Measurements from ENCODE around the gene ARHGAP15.

The ARHGAP15 gene

GRCh38 chr2:143586119-143586518 lies 456.9 kb downstream of the ARHGAP15 start:
- Histone ChIP-seq H3K36me3 (ENCODE audit: control insufficient read depth, insufficient read depth, low read length) (no peaks in the 10 kb centered on the region), H3K27ac (ENCODE audit: low read length) (no peak overlapping the region), H3K9me3 (ENCODE audit: control insufficient read depth, insufficient read depth, low read length) (no peaks in the 10 kb centered on the region), H3K27me3 (ENCODE audit: control insufficient read depth, insufficient read depth, low read length) (no peaks in the 10 kb centered on the region), H3K4me3 (ENCODE audit: low read length) (no peak overlapping the region), H3K4me1 (ENCODE audit: control insufficient read depth, insufficient read depth, low read length) (no peaks in the 10 kb centered on the region)
- no peak for DNase-seq (ENCODE audit: low read depth, low spot score)

- Histone ChIP-seq H3K27ac (ENCODE audit: low read length) (no peak overlapping the region), H3K9me3 (ENCODE audit: control insufficient read depth, insufficient read depth, low read length) (no peaks in the 10 kb centered on the region), H3K4me3 (ENCODE audit: low read length) (no peak overlapping the region), H3K4me1 (ENCODE audit: control insufficient read depth, insufficient read depth, low read length) (no peaks in the 10 kb centered on the region), H3K36me3 (ENCODE audit: control insufficient read depth, insufficient read depth, low read length) (no peaks in the 10 kb centered on the region), H3K27me3 (ENCODE audit: control insufficient read depth, insufficient read depth, low read length) (no peaks in the 10 kb centered on the region)
- no peak for DNase-seq (ENCODE audit: low read depth, low spot score)
Measured at GRCh38 chr2:143588746-143589145, 459.5 kb downstream of the ARHGAP15 start.

- H3K9me3 ChIP-seq (ENCODE audit: control insufficient read depth, insufficient read depth, low read length), result no peaks in the 10 kb centered on the region
- DNase-seq (ENCODE audit: low read depth, low spot score), result no peak
- no peak overlapping the region for H3K27ac ChIP-seq (ENCODE audit: low read length)
- no peaks in the 10 kb centered on the region for H3K4me1 ChIP-seq (ENCODE audit: control insufficient read depth, insufficient read depth, low read length)
- WGBS (ENCODE audit: insufficient coverage, insufficient read length), result 100% methylated on average over 1 of the region's 7 CpGs
- H3K27me3 ChIP-seq (ENCODE audit: control insufficient read depth, insufficient read depth, low read length), result no peaks in the 10 kb centered on the region
- H3K4me3 ChIP-seq (ENCODE audit: low read length), result no peak overlapping the region
- no peaks in the 10 kb centered on the region for H3K36me3 ChIP-seq (ENCODE audit: control insufficient read depth, insufficient read depth, low read length)
Measured at GRCh38 chr2:143594161-143594560, 464.9 kb downstream of the ARHGAP15 start.

GRCh38 chr2:143594745-143595144 lies 465.5 kb downstream of the ARHGAP15 start:
- Histone ChIP-seq H3K27ac (ENCODE audit: low read length) (no peak overlapping the region), H3K36me3 (ENCODE audit: control insufficient read depth, insufficient read depth, low read length) (no peaks in the 10 kb centered on the region), H3K9me3 (ENCODE audit: control insufficient read depth, insufficient read depth, low read length) (no peaks in the 10 kb centered on the region), H3K4me1 (ENCODE audit: control insufficient read depth, insufficient read depth, low read length) (no peaks in the 10 kb centered on the region), H3K27me3 (ENCODE audit: control insufficient read depth, insufficient read depth, low read length) (no peaks in the 10 kb centered on the region), H3K4me3 (ENCODE audit: low read length) (no peak overlapping the region)
- no CpG with 5 or more reads among the region's 2 CpGs for WGBS (ENCODE audit: insufficient coverage, insufficient read length)
- DNase-seq (ENCODE audit: low read depth, low spot score), result no peak

GRCh38 chr2:143600116-143600515 lies 470.9 kb downstream of the ARHGAP15 start:
- peaks cover 2% of the 10 kb centered on the region; the same call in 1 of the 2 replicates for H3K4me1 ChIP-seq (ENCODE audit: control insufficient read depth, insufficient read depth, low read length)
- H3K27me3 ChIP-seq (ENCODE audit: control insufficient read depth, insufficient read depth, low read length), result no peaks in the 10 kb centered on the region
- H3K27ac ChIP-seq (ENCODE audit: low read length), result no peak overlapping the region
- DNase-seq (ENCODE audit: low read depth, low spot score), result no peak
- H3K4me3 ChIP-seq (ENCODE audit: low read length), result no peak overlapping the region
- no CpG with 5 or more reads among the region's 2 CpGs for WGBS (ENCODE audit: insufficient coverage, insufficient read length)
- no peaks in the 10 kb centered on the region for H3K36me3 ChIP-seq (ENCODE audit: control insufficient read depth, insufficient read depth, low read length)
- no peaks in the 10 kb centered on the region for H3K9me3 ChIP-seq (ENCODE audit: control insufficient read depth, insufficient read depth, low read length)

- Histone ChIP-seq H3K9me3 (ENCODE audit: control insufficient read depth, insufficient read depth, low read length) (no peaks in the 10 kb centered on the region), H3K4me3 (ENCODE audit: low read length) (no peak overlapping the region), H3K36me3 (ENCODE audit: control insufficient read depth, insufficient read depth, low read length) (no peaks in the 10 kb centered on the region), H3K27me3 (ENCODE audit: control insufficient read depth, insufficient read depth, low read length) (no peaks in the 10 kb centered on the region), H3K27ac (ENCODE audit: low read length) (no peak overlapping the region), H3K4me1 (ENCODE audit: control insufficient read depth, insufficient read depth, low read length) (peaks cover 2% of the 10 kb centered on the region; the same call in 1 of the 2 replicates)
- WGBS (ENCODE audit: insufficient coverage, insufficient read length), result no CpG with 5 or more reads among the region's 1 CpG
- no peak for DNase-seq (ENCODE audit: low read depth, low spot score)
Measured at GRCh38 chr2:143601828-143602227, 472.6 kb downstream of the ARHGAP15 start.

- Histone ChIP-seq H3K36me3 (ENCODE audit: control insufficient read depth, insufficient read depth, low read length) (no peaks in the 10 kb centered on the region), H3K4me1 (ENCODE audit: control insufficient read depth, insufficient read depth, low read length) (peaks cover 2% of the 10 kb centered on the region; the same call in 1 of the 2 replicates), H3K4me3 (ENCODE audit: low read length) (no peak overlapping the region), H3K27ac (ENCODE audit: low read length) (no peak overlapping the region), H3K27me3 (ENCODE audit: control insufficient read depth, insufficient read depth, low read length) (no peaks in the 10 kb centered on the region), H3K9me3 (ENCODE audit: control insufficient read depth, insufficient read depth, low read length) (no peaks in the 10 kb centered on the region)
- no CpG with 5 or more reads among the region's 5 CpGs for WGBS (ENCODE audit: insufficient coverage, insufficient read length)
- DNase-seq (ENCODE audit: low read depth, low spot score), result no peak
Measured at GRCh38 chr2:143603035-143603655, 473.9 kb downstream of the ARHGAP15 start.

- Histone ChIP-seq H3K4me3 (ENCODE audit: low read length) (no peak overlapping the region), H3K27me3 (ENCODE audit: control insufficient read depth, insufficient read depth, low read length) (no peaks in the 10 kb centered on the region), H3K4me1 (ENCODE audit: control insufficient read depth, insufficient read depth, low read length) (peaks cover 2% of the 10 kb centered on the region; the same call in 1 of the 2 replicates), H3K27ac (ENCODE audit: low read length) (no peak overlapping the region), H3K36me3 (ENCODE audit: control insufficient read depth, insufficient read depth, low read length) (no peaks in the 10 kb centered on the region), H3K9me3 (ENCODE audit: control insufficient read depth, insufficient read depth, low read length) (no peaks in the 10 kb centered on the region)
- WGBS (ENCODE audit: insufficient coverage, insufficient read length), result no CpG with 5 or more reads among the region's 4 CpGs
- DNase-seq (ENCODE audit: low read depth, low spot score), result no peak
Measured at GRCh38 chr2:143603846-143604565, 474.8 kb downstream of the ARHGAP15 start.

- H3K36me3 ChIP-seq (ENCODE audit: control insufficient read depth, insufficient read depth, low read length), result no peaks in the 10 kb centered on the region
- DNase-seq (ENCODE audit: low read depth, low spot score), result no peak
- H3K27ac ChIP-seq (ENCODE audit: low read length), result no peak overlapping the region
- 100% methylated on average over 1 of the region's 5 CpGs for WGBS (ENCODE audit: insufficient coverage, insufficient read length)
- no peak overlapping the region for H3K4me3 ChIP-seq (ENCODE audit: low read length)
- no peaks in the 10 kb centered on the region for H3K9me3 ChIP-seq (ENCODE audit: control insufficient read depth, insufficient read depth, low read length)
- H3K4me1 ChIP-seq (ENCODE audit: control insufficient read depth, insufficient read depth, low read length), result peaks cover 2% of the 10 kb centered on the region; the same call in 1 of the 2 replicates
- no peaks in the 10 kb centered on the region for H3K27me3 ChIP-seq (ENCODE audit: control insufficient read depth, insufficient read depth, low read length)
Measured at GRCh38 chr2:143604566-143604959, 475.3 kb downstream of the ARHGAP15 start.

GRCh38 chr2:143607231-143608062 lies 478.2 kb downstream of the ARHGAP15 start:
- no peak overlapping the region for H3K27ac ChIP-seq (ENCODE audit: low read length)
- DNase-seq (ENCODE audit: low read depth, low spot score), result peak; percentile 22
- no CpG with 5 or more reads among the region's 5 CpGs for WGBS (ENCODE audit: insufficient coverage, insufficient read length)
- H3K9me3 ChIP-seq (ENCODE audit: control insufficient read depth, insufficient read depth, low read length), result no peaks in the 10 kb centered on the region
- no peak overlapping the region for H3K4me3 ChIP-seq (ENCODE audit: low read length)
- H3K36me3 ChIP-seq (ENCODE audit: control insufficient read depth, insufficient read depth, low read length), result no peaks in the 10 kb centered on the region
- H3K4me1 ChIP-seq (ENCODE audit: control insufficient read depth, insufficient read depth, low read length), result peaks cover 2% of the 10 kb centered on the region; the same call in 1 of the 2 replicates
- H3K27me3 ChIP-seq (ENCODE audit: control insufficient read depth, insufficient read depth, low read length), result no peaks in the 10 kb centered on the region

All from iPS DF 6.9 (cell line).